ENCODE results near the gene STOM. TPM values are rescaled to one million over a fixed set of nuclear protein-coding genes. Genes with fewer than 3 reads are reported as not detected.

STOM gene
- total RNA-seq, 2 donors from 2014 or later, result 59.9 to 70.5 TPM

DNA sequence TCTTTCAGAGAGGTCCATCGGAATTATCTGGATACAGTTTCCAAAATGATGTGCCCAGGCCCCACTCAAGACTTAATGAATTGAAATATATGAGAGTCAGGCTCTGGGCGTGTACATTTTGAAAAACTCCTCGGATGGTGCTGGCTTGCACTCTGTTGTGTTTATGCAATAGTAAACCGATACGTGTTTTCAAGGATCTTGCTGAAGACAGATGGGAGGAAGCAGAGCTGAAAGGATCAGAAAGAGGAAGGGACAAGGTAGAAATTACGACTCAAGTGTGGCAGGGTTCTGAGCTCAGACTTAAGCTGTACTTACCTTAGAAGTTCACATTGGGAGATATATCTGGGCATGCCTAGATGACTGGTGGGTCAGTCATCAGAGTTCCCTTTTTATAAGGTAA is 13.7 kb upstream of the STOM start:
- Histone ChIP-seq H3K27ac (no peak overlapping the region), H3K9me3 (no peaks in the 10 kb centered on the region), H3K4me3 (no peak overlapping the region), H3K27me3 (no peaks in the 10 kb centered on the region), H3K36me3 (replicated peaks in 1 of 2; ENCODE audit: insufficient read depth in 1 of 2, low read depth in 2 of 2) (no peaks in the 10 kb centered on the region), H3K4me1 (no peaks in the 10 kb centered on the region)
- no peak for TF ChIP-seq POLR2A (IDR thresholded peaks at IDR 0.05)
- TF ChIP-seq, protein P1, sequence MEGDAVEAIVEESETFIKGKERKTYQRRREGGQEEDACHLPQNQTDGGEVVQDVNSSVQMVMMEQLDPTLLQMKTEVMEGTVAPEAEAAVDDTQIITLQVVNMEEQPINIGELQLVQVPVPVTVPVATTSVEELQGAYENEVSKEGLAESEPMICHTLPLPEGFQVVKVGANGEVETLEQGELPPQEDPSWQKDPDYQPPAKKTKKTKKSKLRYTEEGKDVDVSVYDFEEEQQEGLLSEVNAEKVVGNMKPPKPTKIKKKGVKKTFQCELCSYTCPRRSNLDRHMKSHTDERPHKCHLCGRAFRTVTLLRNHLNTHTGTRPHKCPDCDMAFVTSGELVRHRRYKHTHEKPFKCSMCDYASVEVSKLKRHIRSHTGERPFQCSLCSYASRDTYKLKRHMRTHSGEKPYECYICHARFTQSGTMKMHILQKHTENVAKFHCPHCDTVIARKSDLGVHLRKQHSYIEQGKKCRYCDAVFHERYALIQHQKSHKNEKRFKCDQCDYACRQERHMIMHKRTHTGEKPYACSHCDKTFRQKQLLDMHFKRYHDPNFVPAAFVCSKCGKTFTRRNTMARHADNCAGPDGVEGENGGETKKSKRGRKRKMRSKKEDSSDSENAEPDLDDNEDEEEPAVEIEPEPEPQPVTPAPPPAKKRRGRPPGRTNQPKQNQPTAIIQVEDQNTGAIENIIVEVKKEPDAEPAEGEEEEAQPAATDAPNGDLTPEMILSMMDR (IDR thresholded peaks at IDR 0.05), result no peak
- intact Hi-C loops (cut with DNase I), result no loop called here
- 54 to 75% methylated on average over 6 of the region's 6 CpGs for WGBS, 2 donors
- ATAC-seq (no peak), DNase-seq (no peak)

DNA sequence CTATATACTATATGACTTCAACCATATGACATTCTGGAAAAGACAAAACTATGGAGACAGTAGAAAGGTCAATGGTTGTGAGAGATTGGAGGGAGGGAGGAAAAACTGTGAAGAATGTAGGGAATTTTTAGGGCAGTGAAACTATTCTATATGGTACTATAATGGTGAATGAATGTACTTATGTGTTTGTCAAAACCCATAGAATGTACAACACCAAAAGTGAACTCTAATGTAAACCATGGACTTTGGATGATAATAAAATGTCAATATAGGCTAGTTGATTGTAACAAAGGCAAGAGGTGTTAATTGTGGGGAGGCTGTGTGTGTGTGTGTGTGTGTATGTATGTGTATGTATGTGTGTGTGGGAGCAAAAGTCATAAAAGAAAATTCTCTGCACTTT is 10.8 kb upstream of the STOM start:
- no peak for DNase-seq
- H3K36me3 ChIP-seq (replicated peaks in 1 of 2; ENCODE audit: insufficient read depth in 1 of 2, low read depth in 2 of 2), result no peaks in the 10 kb centered on the region
- H3K9me3 ChIP-seq, result no peaks in the 10 kb centered on the region
- H3K4me3 ChIP-seq, result no peak overlapping the region
- TF ChIP-seq, protein P1 (IDR thresholded peaks at IDR 0.05), result no peak
- no peak for TF ChIP-seq POLR2A (IDR thresholded peaks at IDR 0.05)
- no peak for ATAC-seq
- H3K27ac ChIP-seq, result no peak overlapping the region
- no peaks in the 10 kb centered on the region for H3K27me3 ChIP-seq
- intact Hi-C loops (cut with DNase I), result no loop called here
- H3K4me1 ChIP-seq, result no peaks in the 10 kb centered on the region

DNA sequence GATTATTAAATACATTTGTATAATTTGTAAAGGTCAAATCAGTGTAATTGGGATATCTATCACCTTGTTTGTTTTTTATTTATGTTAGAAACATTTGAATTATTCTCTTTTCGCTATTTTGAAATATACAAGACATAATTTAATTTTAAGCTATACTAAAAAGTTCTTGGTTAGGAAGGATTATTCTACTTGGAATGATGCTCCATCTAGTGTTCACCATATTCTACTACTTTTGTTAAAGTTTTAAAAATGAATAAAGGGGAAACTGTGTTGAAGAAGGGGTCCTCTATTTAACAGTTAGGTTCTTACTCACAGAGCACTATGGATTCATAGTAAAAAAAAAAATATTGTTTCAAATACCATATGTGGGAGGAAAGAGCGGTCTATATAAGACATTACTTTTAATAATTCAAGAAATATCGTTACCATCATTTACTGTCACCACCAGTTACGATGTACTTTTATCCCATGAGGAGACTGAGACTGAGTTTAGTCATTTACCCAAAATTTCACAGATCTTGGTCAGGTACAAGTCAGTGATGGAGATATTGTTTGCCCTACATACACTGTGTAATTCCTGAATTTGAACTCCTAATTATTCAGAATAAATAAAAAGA is 6.3 kb upstream of the STOM start:
- H3K36me3 ChIP-seq (replicated peaks in 1 of 2; ENCODE audit: insufficient read depth in 1 of 2, low read depth in 2 of 2), result no peaks in the 10 kb centered on the region
- intact Hi-C loops (cut with DNase I), result no loop called here

DNA sequence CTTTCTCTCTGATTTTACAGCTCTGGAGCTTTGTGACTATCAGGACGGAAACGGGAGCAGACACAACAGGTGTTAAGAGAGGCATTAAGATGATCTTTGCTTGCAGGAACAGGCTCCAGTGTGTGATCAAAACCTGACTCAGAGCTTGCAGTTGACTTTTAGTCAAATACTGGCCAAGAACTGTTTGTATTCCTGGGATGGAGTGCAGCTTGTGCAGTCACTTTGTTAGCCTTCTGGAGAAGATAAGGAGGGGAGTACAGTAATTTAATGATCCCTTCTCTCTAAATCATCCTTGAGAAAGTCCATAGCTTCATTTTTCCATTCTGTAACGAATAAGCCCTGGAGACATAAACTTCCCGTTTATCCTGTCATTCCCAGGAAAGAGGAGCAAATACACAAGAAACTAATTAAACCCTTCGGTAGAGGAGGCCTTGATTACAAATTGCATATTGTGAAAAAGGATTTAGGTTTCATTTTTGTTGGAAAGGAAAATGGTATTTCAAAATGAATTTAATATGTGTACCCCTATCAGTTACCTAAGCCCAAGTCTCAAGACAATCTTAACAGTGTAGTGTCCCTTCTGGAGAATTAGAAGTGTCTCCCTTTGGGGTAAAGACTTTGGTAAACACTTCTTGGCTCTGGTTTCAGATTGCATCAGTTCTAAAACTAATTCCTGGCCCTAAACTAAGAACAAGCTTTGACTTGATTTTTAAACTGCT is 3.1 kb upstream of the STOM start:
- Histone ChIP-seq H3K9me3 (no peaks in the 10 kb centered on the region), H3K4me1 (peaks cover 44% of the 10 kb centered on the region), H3K36me3 (replicated peaks in 1 of 2; ENCODE audit: insufficient read depth in 1 of 2, low read depth in 2 of 2) (no peaks in the 10 kb centered on the region), H3K27ac (peak overlapping the region; percentile 40 to 74 (median 50)), H3K27me3 (no peaks in the 10 kb centered on the region), H3K4me3 (no peak overlapping the region)
- peak; percentile 21 for ATAC-seq
- TF ChIP-seq, protein P1 (IDR thresholded peaks at IDR 0.05), result no peak
- TF ChIP-seq POLR2A (IDR thresholded peaks at IDR 0.05), result no peak
- DNase-seq, result peak in 3 of 4 donors; percentile 27 to 60 (median 29)
- intact Hi-C loops (cut with DNase I), result no loop called here
- WGBS, 2 donors, result 31 to 39% methylated on average over 5 of the region's 5 CpGs

More for the DNA sequence above, 6.3 kb upstream of the STOM start:
- Histone ChIP-seq H3K27me3 (no peaks in the 10 kb centered on the region), H3K27ac (no peak overlapping the region), H3K9me3 (no peaks in the 10 kb centered on the region), H3K4me3 (no peak overlapping the region), H3K4me1 (peaks cover 21% of the 10 kb centered on the region)
- 79 to 82% methylated on average over 4 of the region's 4 CpGs for WGBS, 2 donors
- no peak for ATAC-seq
- TF ChIP-seq, protein P1 (IDR thresholded peaks at IDR 0.05), result peak in 6 of 7 experiments; percentile 12 to 40 (median 20)
- no peak for TF ChIP-seq POLR2A (IDR thresholded peaks at IDR 0.05)
- DNase-seq, result no peak

Measured in body of pancreas (tissue), 4 donors.